Keratinocyte (primary cell): ENCODE results near the gene ZNF689. TPM values are rescaled to one million over a fixed set of nuclear protein-coding genes. Genes with fewer than 3 reads are reported as not detected.

Experiments
- DNase-seq: peaks from one replicate; pipeline ENCODE4 v3.0.0-alpha.2; 2011; ENCODE audit warnings: low read depth, missing footprints, low spot score
- FAIRE-seq: peaks from 2 replicates; lab custom pipeline; 2011; peaks lifted over from hg19 to GRCh38; lab: Jason Lieb, UNC
- H2AFZ ChIP-seq: 2 replicates; pipeline ENCODE4 v1.6.0; 2012; ENCODE audit warnings: low read length, control low read depth, inconsistent platforms; ENCODE audit not compliant: control insufficient read depth
- H3K27ac ChIP-seq: 2 replicates; pipeline ENCODE4 v1.5.1; 2011; ENCODE audit warnings: low read length; ENCODE audit not compliant: control insufficient read depth, insufficient read depth
- H3K27me3 ChIP-seq: 3 replicates; pipeline ENCODE4 v1.6.0; 2011; ENCODE audit warnings: low read length; ENCODE audit not compliant: control insufficient read depth, insufficient read depth; ENCODE audit errors: extremely low read depth
- H3K36me3 ChIP-seq, 2 experiments: 2 replicates in 1 of 2; 3 replicates in 1 of 2; pipeline ENCODE4 v1.5.1; 2011; ENCODE audit warnings: low read length in 2 of 2, mild to moderate bottlenecking in 1 of 2; ENCODE audit not compliant: control insufficient read depth in 2 of 2, insufficient read depth in 2 of 2; ENCODE audit errors: extremely low read depth in 1 of 2
- H3K4me1 ChIP-seq: 3 replicates; pipeline ENCODE4 v1.5.1; 2011; ENCODE audit warnings: low read length; ENCODE audit not compliant: control insufficient read depth, insufficient read depth; ENCODE audit errors: extremely low read depth
- H3K4me2 ChIP-seq: 3 replicates; pipeline ENCODE4 v1.6.0; 2011; ENCODE audit warnings: low read depth, low read length; ENCODE audit not compliant: control insufficient read depth, insufficient read depth; ENCODE audit errors: extremely low read depth
- H3K4me3 ChIP-seq, 3 experiments: fragments of 200-600 bp in 1 of 3; sonication (generic) in 1 of 3; 2 replicates in 2 of 3; 3 replicates in 1 of 3; pipeline ENCODE4 v1.5.1; 2011 to 2016; ENCODE audit warnings: low read length in 3 of 3, mild to moderate bottlenecking in 3 of 3, control low read depth in 2 of 3, inconsistent platforms in 1 of 3, low read depth in 1 of 3, mixed read lengths in 1 of 3, mixed run types in 1 of 3, moderate library complexity in 1 of 3; ENCODE audit not compliant: control insufficient read depth in 2 of 3, insufficient read depth in 2 of 3; ENCODE audit errors: extremely low read depth in 1 of 3
- H3K79me2 ChIP-seq: 2 replicates; pipeline ENCODE4 v1.6.0; 2012; ENCODE audit warnings: low read length; ENCODE audit not compliant: control insufficient read depth, insufficient read depth
- H3K9ac ChIP-seq: 3 replicates; pipeline ENCODE4 v1.6.0; 2011; ENCODE audit warnings: low read length; ENCODE audit not compliant: control insufficient read depth, insufficient read depth; ENCODE audit errors: extremely low read depth
- H3K9me1 ChIP-seq: 3 replicates; pipeline ENCODE4 v1.6.0; 2011; ENCODE audit warnings: low read length; ENCODE audit not compliant: control insufficient read depth, insufficient read depth; ENCODE audit errors: extremely low read depth
- H3K9me3 ChIP-seq: 2 replicates; pipeline ENCODE4 v1.5.1; 2012; ENCODE audit warnings: low read depth, low read length; ENCODE audit not compliant: control insufficient read depth
- H4K20me1 ChIP-seq: 3 replicates; pipeline ENCODE4 v1.6.0; 2011; ENCODE audit warnings: low read length; ENCODE audit not compliant: control insufficient read depth, insufficient read depth; ENCODE audit errors: extremely low read depth
- CTCF ChIP-seq, 3 experiments: IDR thresholded peaks in 1 of 3; conservative IDR thresholded peaks in 1 of 3; optimal IDR thresholded peaks in 1 of 3; 2 replicates in 2 of 3; 3 replicates in 1 of 3; pipeline versions ENCODE3 to v1.5.1; 2011; ENCODE audit warnings: low read length in 3 of 3, mild to moderate bottlenecking in 3 of 3, moderate library complexity in 2 of 3, control low read depth in 1 of 3, inconsistent platforms in 1 of 3; ENCODE audit not compliant: insufficient read depth in 2 of 3; ENCODE audit errors: extremely low read depth in 1 of 3
- EZH2 ChIP-seq: IDR thresholded peaks from one replicate; pipeline ENCODE4 v1.6.1; 2012; ENCODE audit warnings: inconsistent platforms, mild to moderate bottlenecking, low read length, moderate library complexity
- dilution Hi-C: fragments of 300-500 bp; cut with MboI; formaldehyde crosslinking; loops from one replicate; pipeline ENCODE4 v1.7.0; 2020; ENCODE audit warnings: low sequenced_read_pairs; ENCODE audit not compliant: extremely low pct_ligation_motif_present
- polyA plus RNA-seq, 5 experiments: library from polyadenylated mRNA; depleted of rRNA in 3 of 5; stranded (reverse) in 3 of 5; stranded (forward) in 1 of 5; unstranded in 1 of 5; fragments of >200 nt; gene quantifications; 1 replicate in 1 of 5; 2 replicates in 3 of 5; 3 replicates in 1 of 5; pipeline versions ENCODE4 v1.2.1 to v1.2.3, GENCODE V29; 2011 to 2012; ENCODE audit warnings: missing spikeins in 2 of 5, low read depth in 1 of 5, low replicate concordance in 1 of 5

ZNF689 gene
- polyA plus RNA-seq, 1 donor (not counting 4 experiments of a cell fraction or from before 2014, with no cell fraction given), result 3.3 TPM

GRCh38 chr16:30585022-30585399, 25.2 kb downstream of the ZNF689 start:
- Histone ChIP-seq H3K36me3 (peaks cover 9 to 10% of the 10 kb centered on the region in 2 experiments), H4K20me1 (no peaks in the 10 kb centered on the region), H3K4me2 (peak overlapping the region; percentile 87), H3K4me1 (peaks cover 5% of the 10 kb centered on the region), H3K79me2 (peaks cover 33% of the 10 kb centered on the region), H2AFZ (peak overlapping the region; percentile 71), H3K4me3 (peak overlapping the region; percentile 74 to 80 (median 75)), H3K9me3 (no peaks in the 10 kb centered on the region), H3K9me1 (no peaks in the 10 kb centered on the region), H3K9ac (peak overlapping the region; percentile 83), H3K27me3 (no peaks in the 10 kb centered on the region), H3K27ac (peak overlapping the region; percentile 79)
- no peak for DNase-seq
- dilution Hi-C loops, result no loop called here
- no peak for FAIRE-seq
- TF ChIP-seq EZH2 (no peak), CTCF (optimal IDR thresholded peaks at IDR 0.05 in 1 of 3, IDR thresholded peaks at IDR 0.05 in 1 of 3, conservative IDR thresholded peaks at IDR 0.05 in 1 of 3; ENCODE audit: extremely low read depth in 1 of 3, insufficient read depth in 2 of 3, low read length in 3 of 3) (no peak)

GRCh38 chr16:30582611-30583340, 27.4 kb downstream of the ZNF689 start:
- no peak overlapping the region for H2AFZ ChIP-seq
- TF ChIP-seq EZH2 (no peak), CTCF (optimal IDR thresholded peaks at IDR 0.05 in 1 of 3, IDR thresholded peaks at IDR 0.05 in 1 of 3, conservative IDR thresholded peaks at IDR 0.05 in 1 of 3; ENCODE audit: extremely low read depth in 1 of 3, insufficient read depth in 2 of 3, low read length in 3 of 3) (no peak)
- H3K4me3 ChIP-seq, result no peak overlapping the region
- H3K36me3 ChIP-seq, result peaks cover 6 to 16% of the 10 kb centered on the region in 2 experiments
- DNase-seq (no peak), FAIRE-seq (no peak)
- peaks cover 33% of the 10 kb centered on the region for H3K79me2 ChIP-seq
- peaks cover 5% of the 10 kb centered on the region for H3K4me1 ChIP-seq
- no peaks in the 10 kb centered on the region for H4K20me1 ChIP-seq
- H3K27me3 ChIP-seq, result no peaks in the 10 kb centered on the region
- H3K9me3 ChIP-seq, result no peaks in the 10 kb centered on the region
- H3K9me1 ChIP-seq, result no peaks in the 10 kb centered on the region
- H3K4me2 ChIP-seq, result no peak overlapping the region
- no peak overlapping the region for H3K27ac ChIP-seq
- no peak overlapping the region for H3K9ac ChIP-seq
- dilution Hi-C loops, result no loop called here
